ENCODE data around the gene NPAS3. TPM values are rescaled to one million over a fixed set of nuclear protein-coding genes. Genes with fewer than 3 reads are reported as not detected.

Gene NPAS3
- total RNA-seq, 4 donors from 2014 or later = 0.51 to 15.2 (median 6.6) TPM

GRCh38 chr14:33586806-33587205 is 648.1 kb downstream of the NPAS3 start:
- Histone ChIP-seq H3K27me3 (no peaks in the 10 kb centered on the region), H3K27ac (no peak overlapping the region), H3K4me3 (no peak overlapping the region), H3K4me1 (no peaks in the 10 kb centered on the region), H3K36me3 (no peaks in the 10 kb centered on the region), H3K9me3 (no peaks in the 10 kb centered on the region)
- no peak for TF ChIP-seq CTCF (IDR thresholded peaks at IDR 0.05)
- no peak for TF ChIP-seq POLR2A (IDR thresholded peaks at IDR 0.05)
- DNase-seq = no peak
- intact Hi-C loops (cut with DNase I; ENCODE audit: low total_unique reads) = no loop called here

- Histone ChIP-seq H3K36me3 (no peaks in the 10 kb centered on the region), H3K4me3 (no peak overlapping the region), H3K4me1 (no peaks in the 10 kb centered on the region), H3K27me3 (no peaks in the 10 kb centered on the region), H3K9me3 (no peaks in the 10 kb centered on the region), H3K27ac (no peak overlapping the region)
- TF ChIP-seq POLR2A (IDR thresholded peaks at IDR 0.05) = no peak
- no peak for TF ChIP-seq CTCF (IDR thresholded peaks at IDR 0.05)
- no peak for DNase-seq
- intact Hi-C loops (cut with DNase I; ENCODE audit: low total_unique reads) = no loop called here
Measured at GRCh38 chr14:33587791-33588190, 649.1 kb downstream of the NPAS3 start.

- no peaks in the 10 kb centered on the region for H3K36me3 ChIP-seq
- TF ChIP-seq CTCF (IDR thresholded peaks at IDR 0.05) (no peak), POLR2A (IDR thresholded peaks at IDR 0.05) (no peak)
- H3K9me3 ChIP-seq = no peaks in the 10 kb centered on the region
- no peak overlapping the region for H3K27ac ChIP-seq
- DNase-seq = no peak
- no peak overlapping the region for H3K4me3 ChIP-seq
- intact Hi-C loops (cut with DNase I; ENCODE audit: low total_unique reads) = no loop called here
- H3K4me1 ChIP-seq = no peaks in the 10 kb centered on the region
- H3K27me3 ChIP-seq = no peaks in the 10 kb centered on the region
Measured at GRCh38 chr14:33588771-33589170, 650.1 kb downstream of the NPAS3 start.

GRCh38 chr14:33589334-33589733 is 650.7 kb downstream of the NPAS3 start:
- peak; percentile 14 to 51 for DNase-seq
- H3K9me3 ChIP-seq = no peaks in the 10 kb centered on the region
- intact Hi-C loops (cut with DNase I; ENCODE audit: low total_unique reads) = no loop called here
- H3K27ac ChIP-seq = no peak overlapping the region
- TF ChIP-seq CTCF (IDR thresholded peaks at IDR 0.05) (no peak), POLR2A (IDR thresholded peaks at IDR 0.05) (no peak)
- no peaks in the 10 kb centered on the region for H3K4me1 ChIP-seq
- H3K36me3 ChIP-seq = no peaks in the 10 kb centered on the region
- H3K4me3 ChIP-seq = no peak overlapping the region
- H3K27me3 ChIP-seq = no peaks in the 10 kb centered on the region

GRCh38 chr14:33590891-33591630 is 652.4 kb downstream of the NPAS3 start:
- H3K4me3 ChIP-seq = no peak overlapping the region
- H3K36me3 ChIP-seq = no peaks in the 10 kb centered on the region
- no peaks in the 10 kb centered on the region for H3K4me1 ChIP-seq
- TF ChIP-seq POLR2A (IDR thresholded peaks at IDR 0.05) (no peak), CTCF (IDR thresholded peaks at IDR 0.05) (no peak)
- H3K27me3 ChIP-seq = no peaks in the 10 kb centered on the region
- intact Hi-C loops (cut with DNase I; ENCODE audit: low total_unique reads) = no loop called here
- no peak for DNase-seq
- no peaks in the 10 kb centered on the region for H3K9me3 ChIP-seq
- no peak overlapping the region for H3K27ac ChIP-seq

Data from uterus (tissue), 4 donors.